IMR-90 (cell line): Measurements from ENCODE around the gene ST7. TPM values are rescaled to one million over a fixed set of nuclear protein-coding genes. Genes with fewer than 3 reads are reported as not detected.

ENCODE experiments used
- ATAC-seq: fragments of 200-7000 bp; cut with Tn5 transposase; 2 replicates; pipeline ENCODE4 v1.9.1; 2020; ENCODE audit warnings: low read depth, mild to moderate bottlenecking, moderate library complexity
- BruUV-seq: library from RNA; stranded (reverse); fragments of 400-500 nt; replicated peaks from 2 replicates; lab custom pipeline; 2021; lab: Mats Ljungman, UMichigan
- CTCF ChIA-PET: fragments of 300-600 bp; formaldehyde crosslinking; extraction: SDS; loops from one replicate; lab custom pipeline; 2021; ENCODE audit warnings: antibody characterized with exemption; lab: Yijun Ruan, JAX
- POLR2A ChIA-PET: fragments of 300-600 bp; sonication (Branson Sonifier 250); formaldehyde crosslinking; loops from one replicate; lab custom pipeline; 2022; ENCODE audit warnings: antibody characterized with exemption; ENCODE audit not compliant: unreplicated experiment; lab: Charles Lee
- DNase-seq: peaks from one replicate; pipeline ENCODE4 v3.0.0; 2013
- H2AFZ ChIP-seq: replicated peaks from 2 replicates; pipeline ENCODE3; 2013; ENCODE audit warnings: low read length, mild to moderate bottlenecking; ENCODE audit not compliant: poor library complexity
- H2AK5ac ChIP-seq: 2 replicates; pipeline ENCODE4 v1.6.1; 2013; ENCODE audit warnings: low read depth, low read length, inconsistent platforms
- H2AK9ac ChIP-seq: replicated peaks from 2 replicates; pipeline ENCODE3; 2013; ENCODE audit warnings: mild to moderate bottlenecking, low read depth, low read length, moderate library complexity; ENCODE audit not compliant: poor library complexity
- H2BK120ac ChIP-seq: 2 replicates; pipeline ENCODE4 v1.6.1; 2013; ENCODE audit warnings: low read depth, low read length, inconsistent platforms
- H2BK15ac ChIP-seq: 3 replicates; pipeline ENCODE4 v1.6.1; 2013; ENCODE audit warnings: low read depth, low read length, inconsistent platforms
- H2BK20ac ChIP-seq: 2 replicates; pipeline ENCODE4 v1.6.1; 2013; ENCODE audit warnings: low read depth, mild to moderate bottlenecking, inconsistent platforms, low read length, moderate library complexity
- H2BK5ac ChIP-seq: 2 replicates; pipeline ENCODE4 v1.6.1; 2013; ENCODE audit warnings: mild to moderate bottlenecking, low read depth, low read length, inconsistent platforms; ENCODE audit not compliant: poor library complexity, severe bottlenecking
- H3K14ac ChIP-seq: replicated peaks from 2 replicates; pipeline ENCODE4 v1.6.1; 2013; ENCODE audit warnings: low read depth, low read length, inconsistent platforms
- H3K18ac ChIP-seq: 2 replicates; pipeline ENCODE4 v1.6.1; 2013; ENCODE audit warnings: low read depth, low read length, control low read depth
- H3K23ac ChIP-seq: 2 replicates; pipeline ENCODE4 v1.6.1; 2013; ENCODE audit warnings: low read depth, low read length, inconsistent platforms
- H3K27ac ChIP-seq: 2 replicates; pipeline ENCODE4 v1.5.1; 2013; ENCODE audit warnings: mild to moderate bottlenecking, control low read depth, low read length; ENCODE audit not compliant: insufficient read depth
- H3K27me3 ChIP-seq: 2 replicates; pipeline ENCODE4 v1.6.1; 2013; ENCODE audit warnings: low read length; ENCODE audit not compliant: control insufficient read depth, insufficient read depth
- H3K36me3 ChIP-seq: 2 replicates; pipeline ENCODE4 v1.6.1; 2013; ENCODE audit warnings: low read length, mixed read lengths; ENCODE audit not compliant: control insufficient read depth, insufficient read depth
- H3K4ac ChIP-seq: 2 replicates; pipeline ENCODE4 v1.6.1; 2013; ENCODE audit warnings: low read depth, low read length, inconsistent platforms
- H3K4me1 ChIP-seq: 2 replicates; pipeline ENCODE4 v1.6.1; 2013; ENCODE audit warnings: low read length, mixed read lengths; ENCODE audit not compliant: control insufficient read depth, insufficient read depth
- H3K4me2 ChIP-seq: 2 replicates; pipeline ENCODE4 v1.6.1; 2013; ENCODE audit warnings: low read depth, mild to moderate bottlenecking, control low read depth, low read length, moderate library complexity
- H3K4me3 ChIP-seq: 2 replicates; pipeline ENCODE4 v1.5.1; 2013; ENCODE audit warnings: low read depth, mild to moderate bottlenecking, control low read depth, low read length, moderate library complexity; ENCODE audit not compliant: insufficient read depth
- H3K56ac ChIP-seq: 2 replicates; pipeline ENCODE4 v1.6.1; 2013; ENCODE audit warnings: low read length, inconsistent platforms; ENCODE audit not compliant: insufficient read depth; ENCODE audit errors: extremely low read depth
- H3K79me1 ChIP-seq, 2 experiments: 2 replicates each; pipeline ENCODE4 v1.6.1; 2013; ENCODE audit warnings: low read length in 2 of 2, inconsistent platforms in 1 of 2, low read depth in 1 of 2
- H3K9ac ChIP-seq: 2 replicates; pipeline ENCODE4 v1.6.1; 2013; ENCODE audit warnings: low read depth, low read length, control low read depth
- H3K9me1 ChIP-seq: 2 replicates; pipeline ENCODE4 v1.6.1; 2013; ENCODE audit warnings: low read length, inconsistent platforms; ENCODE audit not compliant: insufficient read depth
- H3K9me3 ChIP-seq: 2 replicates; pipeline ENCODE4 v1.6.1; 2013; ENCODE audit warnings: low read length; ENCODE audit not compliant: control insufficient read depth, insufficient read depth
- H4K20me1 ChIP-seq: 2 replicates; pipeline ENCODE4 v1.6.1; 2013; ENCODE audit warnings: low read length, inconsistent platforms; ENCODE audit not compliant: insufficient read depth
- H4K5ac ChIP-seq: 2 replicates; pipeline ENCODE4 v1.6.1; 2013; ENCODE audit warnings: mild to moderate bottlenecking, low read depth, low read length, control low read depth
- H4K8ac ChIP-seq, 2 experiments: 2 replicates each; pipeline ENCODE4 v1.6.1; 2013; ENCODE audit warnings: low read depth in 2 of 2, low read length in 2 of 2, control low read depth in 1 of 2, inconsistent platforms in 1 of 2
- H4K91ac ChIP-seq: 2 replicates; pipeline ENCODE4 v1.6.1; 2013; ENCODE audit warnings: low read depth, low read length, inconsistent platforms; ENCODE audit not compliant: insufficient read depth
- MXI1 ChIP-seq: IDR thresholded peaks from 2 replicates; pipeline ENCODE4 v1.6.1; 2012; ENCODE audit warnings: low read depth, mild to moderate bottlenecking, low read length, moderate library complexity, borderline replicate concordance
- WGBS, 2 experiments: methylation state at CpG; one replicate each; pipeline versions ENCODE4 v1.1.5 to v1.1.7; 2013; ENCODE audit warnings: missing lambda C conversion rate in 2 of 2; ENCODE audit not compliant: insufficient read length in 1 of 2; ENCODE audit errors: extremely low coverage in 2 of 2; 5-methylcytosine and 5-hydroxymethylcytosine counted together
- dilution Hi-C: fragments of 300-500 bp; cut with HindIII; formaldehyde crosslinking; loops from one replicate; pipeline ENCODE4 v1.14.3; 2018; ENCODE audit warnings: low sequenced_read_pairs; ENCODE audit not compliant: unreplicated experiment
- in situ Hi-C: fragments of 300-500 bp; cut with MboI; formaldehyde crosslinking; loops from 3 replicates; pipeline ENCODE4 v1.14.3; 2019; ENCODE audit warnings: low sequenced_read_pairs, inconsistent platforms, mixed read lengths
- intact Hi-C: fragments of 100-400 bp; cut with micrococcal nuclease; formaldehyde crosslinking; loops from 2 replicates; pipeline ENCODE4 v1.10.0; 2022
- polyA plus RNA-seq, 3 experiments: library from polyadenylated mRNA; depleted of rRNA; stranded (reverse); fragments of >200 nt; gene quantifications; 2 replicates each; pipeline ENCODE4 v1.2.3, GENCODE V29; 2012; ENCODE audit warnings: low replicate concordance in 1 of 3
- total RNA-seq: library from RNA; depleted of rRNA; stranded (reverse); fragments of >200 nt; gene quantifications from 2 replicates; pipeline ENCODE4 v1.2.3, GENCODE V29; 2012

ST7 gene
- total and polyA plus RNA-seq, 2 of the 4 experiments (the other 2 are of a cell fraction) = 18.6 to 26.0 TPM

GRCh38 chr7:116984511-116984910 lies 31.2 kb downstream of the ST7 start:
- intact Hi-C loops = loop anchor here (2.0 kb wide), 1 partner anchor 54 kb away; no protein-coding TSS in a partner anchor
- Histone ChIP-seq H3K9ac (no peak overlapping the region), H3K4me3 (no peak overlapping the region), H2BK15ac (no peak overlapping the region), H3K18ac (no peak overlapping the region), H3K4me1 (peaks cover 2% of the 10 kb centered on the region), H2BK120ac (no peak overlapping the region), H4K8ac (no peak overlapping the region), H3K14ac (no peak overlapping the region), H3K4me2 (no peak overlapping the region), H4K20me1 (0 out of 2 replicates have a peak, but pooled peaks cover 3% of the 10 kb centered on the region), H3K23ac (no peak overlapping the region), H3K9me3 (no peaks in the 10 kb centered on the region), H4K5ac (no peak overlapping the region), H2BK20ac (no peak overlapping the region), H3K56ac (no peak overlapping the region), H2AFZ (no peak overlapping the region), H4K91ac (no peak overlapping the region), H2BK5ac (no peak overlapping the region), H3K79me1 (peaks cover 10 to 27% of the 10 kb centered on the region in 2 experiments), H2AK9ac (no peak overlapping the region), H3K36me3 (no peaks in the 10 kb centered on the region), H3K27me3 (no peaks in the 10 kb centered on the region), H3K4ac (no peak overlapping the region), H3K9me1 (0 out of 2 replicates have a peak, but pooled peaks cover 5% of the 10 kb centered on the region), H3K27ac (no peak overlapping the region), H2AK5ac (no peak overlapping the region)
- ATAC-seq (no peak), DNase-seq (no peak)
- TF ChIP-seq MXI1 = no peak
- WGBS, 2 experiments = no CpG with 5 or more reads among the region's 2 CpGs
- dilution Hi-C loops = no loop called here
- no TSS peak for BruUV-seq
- POLR2A ChIA-PET = no interaction called here
- CTCF ChIA-PET = interaction anchor here (0.6 to 1.9 kb wide), 7 partner anchors 20 to 229 kb away, joined by 3 to 11 read pairs (median 4); no protein-coding TSS in a partner anchor
- in situ Hi-C loops = no loop called here
